GM12891 (cell line): Measurements from ENCODE around the gene POLR2A.

Source experiments
- POLR2A ChIP-seq: IDR thresholded peaks from 2 replicates; pipeline ENCODE4 v1.6.1; 2011; ENCODE audit warnings: low read depth, low read length, control low read depth
- POLR2AphosphoS5 ChIP-seq: IDR thresholded peaks from 2 replicates; pipeline ENCODE4 v1.6.1; 2011; ENCODE audit warnings: low read depth, low read length, control low read depth
- POU2F2 ChIP-seq: IDR thresholded peaks from 2 replicates; pipeline ENCODE4 v1.6.1; 2011; ENCODE audit warnings: low read depth, mild to moderate bottlenecking, control low read depth, low read length, moderate library complexity
- SPI1 ChIP-seq: IDR thresholded peaks from 2 replicates; pipeline ENCODE4 v1.6.1; 2011; ENCODE audit warnings: low read depth, low read length, control low read depth
- TAF1 ChIP-seq: IDR thresholded peaks from 2 replicates; pipeline ENCODE4 v1.6.1; 2011; ENCODE audit warnings: low read depth, low read length, control low read depth

DNA sequence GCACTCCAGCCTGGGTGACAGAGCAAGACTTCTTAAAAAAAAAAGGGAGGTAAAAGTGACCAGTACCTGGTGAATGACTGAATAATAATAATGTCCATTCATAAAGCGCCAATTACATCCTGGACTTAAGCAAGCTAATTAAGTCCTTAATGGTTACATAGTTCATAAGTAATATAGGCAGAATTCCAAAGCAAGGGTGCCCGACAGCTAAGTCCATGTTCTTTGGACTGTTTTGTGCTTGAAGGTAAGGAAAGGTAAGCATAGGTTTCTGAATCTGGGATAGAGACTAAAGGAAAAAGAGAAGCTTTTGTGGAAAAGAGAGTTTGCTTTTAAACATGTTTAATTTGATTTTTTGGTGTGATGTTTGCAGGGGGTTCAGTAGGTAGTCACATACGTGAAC lies 9.8 kb downstream of the POLR2A start:
- TF ChIP-seq POLR2AphosphoS5 (no peak), POLR2A (no peak), TAF1 (no peak), SPI1 (no peak), POU2F2 (no peak)
